HG03135 (cell line): ENCODE data around the gene CHST6.
"Not testable (repeated sequence)": the region's sequence is repeated elsewhere in the genome, so short reads cannot be mapped to it uniquely, and the experiment has no call there.

ENCODE experiments used
- ATAC-seq: cut with Tn5 transposase; IDR thresholded peaks from one replicate; pipeline ENCODE4 v1.9.1; 2021; ENCODE audit warnings: mild to moderate bottlenecking, moderate library complexity; ENCODE audit not compliant: unreplicated experiment

The CHST6 gene

DNA sequence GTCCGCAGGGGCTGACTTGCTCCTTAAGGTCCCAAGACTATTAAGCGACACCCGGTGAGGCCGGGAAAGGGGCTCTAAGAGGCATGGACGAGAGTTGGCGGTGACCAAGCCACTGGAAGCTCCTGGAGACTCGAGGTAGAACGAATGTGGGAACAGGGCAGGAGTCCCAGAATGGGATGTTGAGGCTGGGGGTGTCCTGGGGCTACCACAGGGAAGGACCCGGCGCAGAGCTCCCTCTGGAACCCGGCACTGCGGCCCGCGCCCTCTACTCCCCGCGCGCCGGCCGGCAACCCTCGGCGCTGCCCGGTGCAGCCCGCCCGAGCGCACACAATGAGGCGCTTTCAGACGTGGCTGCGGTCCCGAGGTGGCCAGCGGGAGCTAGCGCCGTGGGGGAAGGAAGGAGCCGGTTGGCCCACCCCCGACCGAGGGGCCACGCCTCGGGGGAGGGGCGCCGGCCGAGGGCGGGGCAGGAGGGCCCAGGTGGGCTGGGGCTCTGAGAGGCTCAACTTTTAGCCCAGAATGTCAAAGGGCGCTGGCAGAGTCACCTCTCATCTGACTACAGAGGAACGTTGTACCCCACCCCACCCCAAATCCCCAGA lies at the start of gene CHST6:
Gene CHST6 (minus strand): TSS at position 366 of the 599 bp plus-strand sequence. CDS start 15,613 bp downstream, outside the sequence.
- ATAC-seq: peak; percentile 65

DNA sequence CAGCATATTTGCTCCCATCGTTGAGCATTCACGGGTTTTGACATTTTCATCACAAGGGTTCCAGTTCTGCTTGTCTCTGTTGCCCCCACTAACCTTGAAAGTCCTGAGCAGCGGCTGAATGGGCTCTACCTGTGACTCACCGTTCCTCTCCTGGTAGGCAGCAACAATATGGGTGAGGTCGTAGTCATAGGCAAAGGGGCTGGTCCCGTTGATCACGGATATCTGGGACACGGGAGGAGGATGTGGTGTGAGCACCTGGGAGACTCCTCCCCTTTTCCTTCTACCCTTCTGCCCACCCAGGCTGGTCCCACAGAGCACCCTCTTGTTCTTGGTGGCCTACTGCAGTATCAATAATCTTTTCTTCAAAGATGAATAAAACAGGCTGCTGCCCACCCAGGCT lies 47.2 kb upstream of the CHST6 start:
- not testable (repeated sequence) for ATAC-seq

DNA sequence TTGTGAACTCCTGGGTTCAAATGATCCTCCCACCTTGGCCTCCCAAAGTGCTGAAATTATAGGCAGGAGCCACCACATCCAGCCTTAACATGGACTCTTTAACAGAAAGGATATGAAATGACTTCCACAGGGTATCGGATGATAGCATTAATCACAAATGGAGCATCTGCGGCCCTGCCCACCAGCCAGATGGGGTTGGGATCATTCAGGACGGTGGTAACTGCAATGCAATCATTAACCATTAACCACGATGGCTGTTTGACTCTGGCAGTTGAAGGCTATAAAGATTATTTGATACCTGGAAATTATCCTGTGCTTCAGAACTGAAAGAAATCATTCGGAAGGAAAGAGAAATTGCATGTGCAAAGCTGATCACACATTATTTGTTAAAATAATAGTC lies 46.0 kb upstream of the CHST6 start:
- no peak for ATAC-seq

DNA sequence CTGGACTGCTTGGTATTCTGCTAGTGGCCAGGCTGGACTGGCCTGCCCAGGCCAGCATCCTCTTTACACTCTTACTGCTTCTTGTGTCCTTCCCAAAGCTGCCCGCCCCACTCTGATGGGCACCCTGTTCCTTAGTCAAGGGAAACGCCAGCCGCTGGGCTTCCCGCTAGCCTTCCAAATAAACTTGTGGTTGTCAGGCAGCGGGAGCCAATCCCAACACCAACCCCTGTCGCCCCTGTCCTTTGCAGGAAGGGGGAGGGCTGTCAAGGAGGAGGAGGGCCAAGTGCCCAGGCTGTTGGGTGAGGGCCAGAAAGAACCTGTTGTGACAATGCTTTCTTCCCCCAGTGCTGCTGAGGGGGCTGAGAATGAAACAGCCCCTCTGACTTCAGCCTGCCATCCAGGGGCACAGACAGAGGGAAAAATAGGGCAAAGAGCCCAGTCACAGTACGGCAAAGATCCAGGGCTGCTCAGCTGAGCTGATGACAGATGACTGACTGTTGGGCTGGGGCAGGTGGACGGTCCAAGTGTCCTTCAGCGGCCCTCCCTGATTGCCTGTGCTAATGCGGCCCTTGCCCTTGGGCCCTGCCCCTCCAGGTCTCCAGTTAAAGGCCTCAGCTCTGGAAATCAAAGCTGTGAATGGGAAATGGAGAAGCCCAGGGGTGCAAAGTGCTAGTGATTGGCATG lies 43.8 kb upstream of the CHST6 start:
- ATAC-seq: not testable (repeated sequence)

DNA sequence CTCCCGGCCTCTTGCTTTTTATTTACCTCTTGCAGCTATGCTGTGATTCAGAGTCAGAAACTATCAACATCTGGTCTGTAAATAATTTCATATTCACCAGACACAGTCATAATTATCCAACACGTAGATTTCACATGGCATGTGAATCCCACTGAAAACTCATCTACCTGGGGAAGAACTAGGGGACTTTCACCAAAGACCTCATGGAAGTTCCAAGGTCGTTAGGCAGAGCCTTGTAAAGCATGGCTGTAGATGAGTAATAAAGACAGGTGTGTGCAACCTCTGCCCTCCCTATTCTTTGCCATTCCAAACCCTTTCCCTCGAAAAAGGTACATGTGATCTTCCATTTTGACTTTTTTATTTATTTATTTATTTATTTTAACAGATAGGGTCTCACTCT lies 42.5 kb upstream of the CHST6 start:
- no peak for ATAC-seq

DNA sequence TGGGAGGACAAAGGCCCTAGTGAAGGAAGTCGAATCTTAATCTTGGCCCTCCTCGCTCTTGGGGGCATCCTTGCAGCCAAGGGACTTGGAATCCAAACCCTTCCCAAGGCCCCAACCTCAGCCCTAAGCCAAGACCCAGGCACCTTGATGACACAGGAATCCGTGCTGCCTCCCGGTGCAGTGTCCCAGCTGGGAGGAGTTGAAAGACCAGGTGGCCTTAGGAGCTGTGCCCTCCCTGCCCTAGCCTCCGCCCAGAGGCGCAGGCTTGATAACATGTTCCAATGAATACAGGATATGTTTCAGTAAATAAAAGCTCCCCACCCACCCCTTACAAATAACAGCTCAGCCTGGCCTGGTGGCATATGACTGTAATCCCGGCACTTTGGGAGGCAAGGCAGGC lies 40.7 kb upstream of the CHST6 start, which contains the start of gene CHST5:
Gene CHST5 (minus strand): TSS at position 208 of the 400 bp plus-strand sequence. CDS start 5,724 bp downstream, outside the sequence.
- ATAC-seq: no peak

DNA sequence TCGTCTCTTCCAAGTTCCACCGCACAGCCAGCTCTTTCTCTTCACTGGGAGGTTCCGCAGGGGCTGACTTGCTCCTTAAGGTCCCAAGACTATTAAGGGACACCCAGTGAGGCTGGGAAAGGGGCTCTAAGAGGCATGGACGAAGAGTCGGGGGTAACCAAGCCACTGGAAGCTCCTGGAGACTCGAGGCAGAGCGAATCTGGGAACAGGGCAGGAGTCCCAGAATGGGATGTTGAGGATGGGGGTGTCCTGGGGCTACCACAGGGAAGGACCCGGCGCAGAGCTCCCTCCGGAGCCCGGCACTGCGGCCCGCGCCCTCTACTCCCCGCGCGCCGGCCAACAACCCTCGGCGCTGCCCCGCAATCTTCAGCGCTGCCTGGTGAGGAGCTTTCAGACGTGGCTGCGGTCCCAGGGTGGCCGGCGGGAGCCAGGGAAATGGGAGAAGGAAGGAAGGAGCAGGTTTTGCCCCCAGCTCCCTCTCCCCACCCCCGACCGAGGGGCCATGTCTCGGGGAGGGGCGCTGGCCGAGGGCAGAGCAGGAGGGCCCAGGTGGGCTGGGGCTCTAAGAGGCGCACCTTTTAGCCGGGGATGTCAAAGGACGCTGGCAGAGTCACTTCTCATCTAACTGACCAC lies 40.1 kb upstream of the CHST6 start:
- no peak for ATAC-seq

DNA sequence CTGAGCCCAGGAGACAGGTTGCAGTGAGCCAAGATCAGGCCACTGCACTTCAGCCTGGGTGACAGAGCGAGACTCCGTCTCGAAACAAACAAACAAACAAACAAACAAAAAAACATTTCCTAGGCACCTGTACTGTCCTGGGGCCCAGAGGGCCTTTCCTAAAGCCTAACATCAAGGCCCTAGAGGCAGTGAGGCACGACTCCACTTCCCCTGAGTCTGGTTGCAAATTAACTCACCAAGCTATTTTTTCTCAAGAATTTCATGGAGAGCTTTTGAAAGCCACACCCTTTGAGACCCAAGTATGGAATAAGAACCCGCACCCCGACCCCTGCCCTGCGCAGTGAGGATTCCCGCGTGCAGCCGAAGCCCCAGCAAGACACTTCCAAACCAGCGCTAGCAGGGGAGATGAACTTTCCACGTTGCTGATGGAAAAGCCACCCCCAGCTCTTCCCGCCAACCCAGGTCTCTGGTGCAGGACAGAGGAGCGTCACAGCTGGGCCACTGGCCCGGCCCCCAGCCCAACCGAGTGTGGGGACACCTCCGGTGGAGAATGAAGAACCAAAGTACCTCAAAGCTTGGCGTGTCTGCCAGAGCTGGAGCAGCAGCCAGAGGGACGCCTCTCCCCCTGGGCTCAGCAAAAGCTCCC lies 39.4 kb upstream of the CHST6 start:
- ATAC-seq: no peak

DNA sequence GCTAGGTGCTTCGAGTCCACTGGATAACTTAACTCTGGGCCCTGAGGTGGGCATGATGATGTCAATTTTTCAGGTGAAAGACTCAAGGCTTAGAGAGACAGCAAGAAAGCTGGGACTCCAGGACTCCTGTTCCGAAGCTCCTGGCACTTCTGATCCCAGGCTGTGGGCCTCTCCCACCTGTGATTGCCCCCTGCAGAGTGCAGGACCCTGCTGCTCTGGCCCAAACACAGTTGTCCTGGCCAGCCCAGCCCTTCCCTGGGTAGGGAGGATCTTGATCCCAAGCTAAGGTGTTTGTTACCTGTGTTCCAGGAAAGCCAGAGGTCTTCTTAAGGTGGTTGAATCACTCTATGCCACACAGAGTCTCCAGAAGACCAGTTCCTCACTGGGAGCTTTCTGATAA lies 37.5 kb upstream of the CHST6 start:
- ATAC-seq: no peak

DNA sequence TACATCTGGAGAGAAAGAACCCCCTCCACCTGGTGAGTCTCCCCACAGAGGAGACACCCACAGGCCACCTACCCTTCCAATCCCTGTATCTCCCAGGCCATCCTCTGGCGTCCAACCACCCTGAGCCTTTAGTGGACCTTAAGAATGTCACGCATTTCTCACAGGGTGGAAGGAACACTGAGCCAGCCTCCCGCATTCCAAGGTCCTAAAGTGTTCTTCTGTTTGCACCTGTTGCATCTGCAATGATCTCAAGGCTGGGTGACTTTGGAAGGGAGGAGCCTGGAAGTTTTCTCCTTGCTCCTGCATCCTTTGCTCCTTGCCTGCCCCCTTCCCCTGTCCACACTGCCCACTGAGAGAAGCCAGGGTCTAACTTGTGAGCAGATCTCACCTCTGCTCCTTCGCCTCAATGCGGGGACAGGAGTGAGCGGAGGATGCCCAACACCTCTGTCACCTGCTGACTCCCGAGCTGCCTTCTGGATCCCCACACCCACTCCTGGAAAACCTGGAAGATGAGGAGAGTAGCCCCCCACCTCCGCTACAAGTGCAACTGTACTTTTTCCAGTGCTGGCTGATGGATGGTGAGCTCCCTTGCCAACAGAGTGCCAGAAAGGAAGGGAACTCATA lies 37.0 kb upstream of the CHST6 start:
- no peak for ATAC-seq

DNA sequence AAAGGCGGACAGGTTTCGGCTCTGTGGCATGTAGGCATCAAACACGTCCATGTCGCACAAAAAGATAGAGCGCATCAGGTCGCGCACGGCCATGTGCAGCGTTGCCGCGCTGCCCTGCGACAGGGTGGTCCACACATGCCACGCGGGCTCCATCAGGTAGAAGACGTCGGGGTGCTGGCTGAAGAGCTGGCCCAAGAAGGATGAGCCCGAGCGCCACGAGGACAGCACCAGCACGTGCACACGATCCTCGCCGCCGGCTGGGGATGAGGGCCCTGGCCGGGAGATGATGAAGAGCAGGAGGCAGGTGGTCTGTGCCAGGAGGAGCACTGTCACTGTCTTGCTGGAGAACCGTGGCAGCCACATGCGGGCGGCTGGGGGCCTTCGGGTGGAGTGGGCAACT lies 34.7 kb upstream of the CHST6 start:
- ATAC-seq: no peak

DNA sequence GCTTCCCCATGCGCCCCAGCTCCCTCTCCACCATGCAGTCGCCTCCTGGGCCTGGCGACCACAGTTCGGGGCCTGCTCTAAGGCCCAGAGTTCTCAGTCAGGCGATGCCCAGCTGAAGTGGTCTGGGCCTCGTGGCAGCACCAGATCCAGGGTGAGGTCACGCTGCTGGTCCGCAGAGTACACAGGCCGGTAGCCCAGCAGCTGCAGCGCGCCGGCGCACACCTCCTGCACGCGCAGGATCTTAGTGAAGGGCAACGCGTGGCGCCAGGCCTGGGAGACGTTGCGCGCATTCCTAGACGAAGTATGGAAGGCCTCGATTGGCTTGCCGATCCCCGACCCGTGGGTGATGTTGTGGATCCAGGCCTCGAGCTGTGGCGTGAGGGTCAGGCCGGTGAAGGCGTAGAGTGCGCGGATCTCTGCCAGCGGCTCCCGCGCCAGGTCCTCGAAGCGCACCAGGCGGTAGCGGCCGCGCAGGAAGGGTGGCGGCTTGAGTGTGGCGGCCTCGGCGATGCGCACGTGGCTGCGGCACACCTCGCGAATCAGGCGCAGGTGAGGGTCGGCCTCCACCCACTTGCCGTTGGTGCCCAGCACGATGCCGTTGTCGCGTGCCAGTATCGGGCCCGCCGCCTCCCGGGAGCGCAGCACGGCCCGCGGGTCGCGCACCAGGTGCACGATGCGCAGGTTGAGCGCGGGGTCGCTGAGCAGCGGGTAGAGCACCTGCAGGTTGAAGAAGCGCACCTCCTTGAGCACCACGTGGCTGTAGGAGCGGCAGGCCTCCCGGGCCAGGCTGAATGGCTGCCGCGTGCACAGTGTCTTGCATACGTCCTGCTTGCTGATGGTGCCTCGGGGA lies 34.0 kb upstream of the CHST6 start:
- ATAC-seq: no peak

DNA sequence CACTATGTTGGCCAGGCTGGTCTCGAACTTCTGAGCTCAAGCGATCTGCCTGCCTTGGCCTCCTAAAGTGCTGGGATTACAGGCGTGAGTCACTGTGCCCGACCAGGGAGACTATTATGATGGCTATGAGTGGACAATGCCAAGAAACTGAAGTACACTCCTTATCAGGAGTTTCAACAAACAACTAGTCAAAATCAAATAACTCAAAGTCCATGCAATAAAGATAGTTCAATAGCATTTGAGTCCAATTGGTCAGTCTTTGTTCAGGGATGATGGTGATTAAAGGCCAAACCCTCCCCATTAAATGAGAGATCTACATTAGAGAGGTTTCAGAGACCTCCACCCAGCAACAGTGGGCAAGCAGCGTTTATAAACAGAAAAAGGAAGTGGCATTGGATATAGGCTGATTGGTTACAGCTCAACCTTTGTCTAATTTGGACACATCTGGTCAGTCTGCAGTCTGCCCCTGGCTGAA lies 32.6 kb upstream of the CHST6 start:
- no peak for ATAC-seq

DNA sequence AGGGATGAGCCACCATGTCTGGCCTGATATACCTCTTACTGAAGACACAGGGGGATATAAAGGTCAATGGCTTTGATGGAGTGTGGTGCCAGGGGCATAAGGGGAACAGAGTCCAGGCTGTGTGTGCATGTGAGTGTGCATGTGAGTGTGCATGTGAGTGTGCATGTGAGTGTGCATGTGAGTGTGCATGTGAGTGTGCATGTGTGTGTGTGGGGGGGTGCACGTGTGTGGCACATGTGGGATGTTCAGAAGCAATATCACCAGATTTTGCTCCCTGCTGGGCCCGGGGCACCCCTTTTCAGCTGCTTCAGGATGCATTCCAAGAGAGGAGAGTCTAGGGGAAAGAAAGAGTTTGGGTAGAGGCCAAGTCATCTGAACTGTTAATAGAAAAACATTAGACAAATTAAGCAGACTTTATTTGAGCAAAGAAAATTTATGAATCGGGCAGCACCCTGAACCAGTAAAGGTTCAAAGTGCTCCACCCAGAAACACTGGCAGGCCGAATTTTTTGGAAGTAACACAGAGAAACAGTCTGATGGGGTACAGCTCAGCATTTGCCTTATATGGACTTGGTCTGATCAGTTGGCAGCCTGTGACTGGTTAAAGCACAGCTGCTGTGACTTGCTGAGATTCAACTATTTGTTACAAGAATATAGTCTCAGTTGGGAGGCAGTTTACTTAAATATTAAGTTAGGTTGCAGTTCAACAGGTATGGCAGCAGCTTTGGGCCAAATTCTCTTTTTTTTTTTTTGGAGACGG lies 31.0 kb upstream of the CHST6 start:
- no peak for ATAC-seq

DNA sequence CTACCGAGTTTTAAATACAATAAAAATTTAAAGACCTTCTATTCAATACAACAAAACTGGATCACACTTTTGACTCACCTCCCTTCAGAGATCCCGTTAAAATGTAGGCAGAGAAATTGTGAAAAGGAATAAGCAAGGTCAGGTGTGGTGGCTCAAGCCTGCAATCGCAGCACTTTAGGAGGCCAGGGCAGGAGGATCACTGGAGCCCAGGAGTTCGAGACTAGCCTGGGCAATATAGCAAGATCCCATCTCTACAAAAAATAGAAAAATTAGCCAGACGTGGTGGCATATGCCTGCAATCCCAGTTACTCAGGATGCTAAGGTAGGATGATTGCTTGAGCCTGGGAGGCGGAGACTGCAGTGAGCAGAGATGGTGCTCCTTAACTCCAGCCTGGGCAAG lies 23.9 kb upstream of the CHST6 start:
- no peak for ATAC-seq

DNA sequence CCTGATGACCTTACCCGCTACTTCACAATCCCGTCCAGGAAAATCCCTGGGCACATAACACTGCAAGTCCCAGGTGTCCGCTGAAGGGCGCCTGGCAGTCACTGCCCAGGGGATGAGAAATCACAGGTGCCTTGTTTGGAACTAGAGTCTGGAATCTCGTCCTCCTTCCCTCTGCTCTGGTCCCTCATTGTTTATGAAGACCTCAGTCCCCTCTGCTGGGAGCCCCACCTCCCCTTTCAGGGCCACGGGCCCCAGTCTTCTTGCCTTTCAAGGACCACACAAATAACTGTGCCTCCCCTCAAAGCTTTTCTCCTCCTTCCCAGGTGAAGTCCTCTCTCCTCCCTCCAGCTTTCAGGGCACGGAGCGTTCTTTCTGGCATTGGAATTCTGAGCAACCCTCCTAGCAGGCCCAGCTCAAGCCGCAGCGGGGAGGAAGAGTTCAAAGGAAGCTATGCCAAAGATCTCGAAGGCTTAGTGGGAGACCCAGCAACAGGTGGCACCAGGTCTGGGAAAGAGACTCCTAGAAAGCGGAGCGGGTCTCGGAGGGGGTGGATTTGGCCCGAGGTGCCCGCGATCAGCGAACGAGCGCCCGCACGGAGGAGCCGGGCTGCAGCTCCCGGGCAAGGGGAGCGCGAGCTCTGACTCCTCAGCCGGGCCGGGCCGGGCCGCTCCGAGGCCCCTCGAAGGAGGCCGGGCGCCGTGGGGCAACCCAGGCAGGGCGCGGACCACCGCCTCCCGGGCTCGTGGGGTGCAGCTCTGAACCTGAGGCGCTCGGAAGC lies 21.1 kb upstream of the CHST6 start:
- ATAC-seq: peak; percentile 34

DNA sequence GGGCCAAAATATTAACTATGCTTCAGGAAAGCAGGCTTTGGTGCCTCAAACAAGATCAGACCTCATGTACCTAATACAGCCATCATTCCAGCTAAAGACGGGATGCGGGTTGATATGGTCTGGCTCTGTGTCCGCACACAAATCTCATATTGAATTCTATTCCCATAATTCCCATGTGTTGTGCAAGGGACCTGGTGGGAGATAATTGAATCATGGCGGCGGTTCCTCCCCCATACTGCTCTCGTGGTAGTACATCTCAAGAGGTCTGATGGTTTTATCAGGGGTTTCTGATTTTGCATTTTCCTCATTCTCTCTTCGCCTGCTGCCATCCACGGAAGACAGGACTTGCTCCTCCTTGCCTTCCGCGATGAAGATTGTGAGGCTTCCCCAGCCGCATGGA lies 19.1 kb upstream of the CHST6 start:
- no peak for ATAC-seq

DNA sequence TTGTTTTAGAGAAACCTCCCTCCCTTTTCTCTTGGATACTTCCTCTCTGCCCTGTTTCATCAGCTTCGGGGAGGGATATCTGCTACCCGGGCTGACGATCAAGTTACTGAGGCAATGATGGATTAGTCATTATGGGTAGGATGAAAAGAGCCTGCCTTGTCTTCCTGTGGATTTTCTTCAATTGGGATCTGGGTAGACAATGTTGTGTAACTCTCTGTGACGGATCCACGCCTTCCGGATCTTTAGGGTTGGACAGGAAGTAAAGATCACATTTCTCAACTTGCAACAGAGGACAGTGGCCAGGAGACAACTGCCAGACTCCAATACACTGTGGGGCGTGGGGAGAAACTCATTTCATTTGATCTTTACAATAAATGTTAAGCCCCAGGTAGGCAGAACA lies 11.3 kb upstream of the CHST6 start:
- ATAC-seq: no peak

DNA sequence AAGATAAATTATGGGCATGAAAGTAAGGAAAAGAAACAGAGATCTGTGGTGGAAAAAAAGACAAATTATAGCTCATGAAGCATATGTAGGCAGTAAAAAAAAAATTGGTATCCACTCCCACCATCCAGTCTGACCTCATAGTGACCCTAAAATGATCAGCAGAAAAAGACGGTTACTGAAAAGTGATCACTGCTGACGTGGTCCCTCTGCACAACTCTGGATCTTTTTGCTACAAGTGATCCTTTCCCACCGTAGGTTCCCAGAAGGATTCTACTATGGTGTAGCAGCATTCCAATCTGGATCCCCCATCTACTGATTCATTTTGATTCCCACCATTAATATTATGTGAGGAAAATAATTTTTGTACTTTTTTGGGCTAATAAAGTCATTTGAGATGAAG lies 10.9 kb upstream of the CHST6 start:
- ATAC-seq: no peak
